HG03565 (cell line): ENCODE measurements around the gene SLC47A2.
"Not testable (repeated sequence)": the region's sequence is repeated elsewhere in the genome, so short reads cannot be mapped to it uniquely, and the experiment has no call there.

Source experiments
- ATAC-seq: cut with Tn5 transposase; IDR thresholded peaks from one replicate; pipeline ENCODE4 v1.9.1; 2021; ENCODE audit warnings: mild to moderate bottlenecking, moderate library complexity; ENCODE audit not compliant: unreplicated experiment

SLC47A2 gene

GRCh38 chr17:19671433-19671832 is 45.0 kb downstream of the SLC47A2 start:
- ATAC-seq = no peak

- no peak for ATAC-seq
These were observed 45.5 kb downstream of the SLC47A2 start for GRCh38 chr17:19670908-19671307.

- not testable (repeated sequence) for ATAC-seq
These were observed 46.7 kb downstream of the SLC47A2 start for GRCh38 chr17:19669680-19670079.

- ATAC-seq = no peak
These were observed 51.6 kb downstream of the SLC47A2 start for GRCh38 chr17:19664821-19665181.

GRCh38 chr17:19664136-19664820 is 52.1 kb downstream of the SLC47A2 start:
- ATAC-seq = no peak

GRCh38 chr17:19663097-19663496 is 53.3 kb downstream of the SLC47A2 start:
- ATAC-seq = no peak

- no peak for ATAC-seq
These were observed 55.3 kb downstream of the SLC47A2 start for GRCh38 chr17:19661121-19661520.

GRCh38 chr17:19660219-19660870 is 56.0 kb downstream of the SLC47A2 start:
- no peak for ATAC-seq

- ATAC-seq = no peak
These were observed 56.8 kb downstream of the SLC47A2 start for GRCh38 chr17:19659366-19660177.

- ATAC-seq = no peak
These were observed 59.4 kb downstream of the SLC47A2 start for GRCh38 chr17:19656851-19657581.

- no peak for ATAC-seq
These were observed 60.0 kb downstream of the SLC47A2 start for GRCh38 chr17:19656336-19656735.

- no peak for ATAC-seq
These were observed 61.5 kb downstream of the SLC47A2 start for GRCh38 chr17:19654896-19655295.

GRCh38 chr17:19654342-19654886 is 62.0 kb downstream of the SLC47A2 start:
- no peak for ATAC-seq

GRCh38 chr17:19652595-19652994 is 63.8 kb downstream of the SLC47A2 start:
- no peak for ATAC-seq

GRCh38 chr17:19651451-19652238 is 64.7 kb downstream of the SLC47A2 start:
- ATAC-seq = no peak

GRCh38 chr17:19650826-19651225 is 65.6 kb downstream of the SLC47A2 start:
- no peak for ATAC-seq

GRCh38 chr17:19649274-19649541 is 67.2 kb downstream of the SLC47A2 start:
- no peak for ATAC-seq

GRCh38 chr17:19648475-19649273 is 67.7 kb downstream of the SLC47A2 start, which contains the start of gene ALDH3A2:
Gene ALDH3A2 (plus strand): TSS chr17:19648751. CDS start chr17:19648972, 221 bp downstream.
- peak; percentile 79 for ATAC-seq

GRCh38 chr17:19647697-19648474 is 68.5 kb downstream of the SLC47A2 start:
- ATAC-seq = peak; percentile 20
